Measurements from ENCODE around the gene NKAIN2. TPM values are rescaled to one million over a fixed set of nuclear protein-coding genes. Genes with fewer than 3 reads are reported as not detected.

NKAIN2 gene
- total RNA-seq, 4 donors from 2014 or later = 0.19 TPM; not detected in 3

DNA sequence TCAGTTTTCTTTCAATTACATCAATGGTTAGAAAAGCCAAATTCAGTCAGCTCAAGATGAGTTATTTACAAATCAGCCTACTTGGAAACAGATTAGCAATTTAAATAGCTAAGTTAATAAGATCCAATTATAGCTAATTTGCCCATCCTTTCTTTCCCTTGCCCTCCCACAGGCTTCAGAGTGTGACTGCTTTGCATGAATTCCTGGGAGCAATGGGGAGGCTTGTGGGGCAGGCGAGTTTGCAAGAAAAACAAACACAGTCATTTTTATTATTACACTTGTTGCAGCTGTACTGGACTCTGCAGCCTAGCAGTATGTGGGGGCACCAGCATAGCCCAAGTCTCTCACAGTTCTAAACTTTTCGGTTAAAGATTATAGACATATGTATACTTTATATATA, 219.0 kb downstream of the NKAIN2 start:
- no peaks in the 10 kb centered on the region for H3K4me1 ChIP-seq
- 50 to 71% methylated on average over 2 of the region's 2 CpGs for WGBS, 2 donors
- intact Hi-C loops (cut with DNase I) = no loop called here
- H3K27ac ChIP-seq = no peak overlapping the region
- no peaks in the 10 kb centered on the region for H3K9me3 ChIP-seq
- no peaks in the 10 kb centered on the region for H3K27me3 ChIP-seq
- no peak overlapping the region for H3K4me3 ChIP-seq
- no peak for TF ChIP-seq POLR2A (IDR thresholded peaks at IDR 0.05)
- TF ChIP-seq, protein P1, sequence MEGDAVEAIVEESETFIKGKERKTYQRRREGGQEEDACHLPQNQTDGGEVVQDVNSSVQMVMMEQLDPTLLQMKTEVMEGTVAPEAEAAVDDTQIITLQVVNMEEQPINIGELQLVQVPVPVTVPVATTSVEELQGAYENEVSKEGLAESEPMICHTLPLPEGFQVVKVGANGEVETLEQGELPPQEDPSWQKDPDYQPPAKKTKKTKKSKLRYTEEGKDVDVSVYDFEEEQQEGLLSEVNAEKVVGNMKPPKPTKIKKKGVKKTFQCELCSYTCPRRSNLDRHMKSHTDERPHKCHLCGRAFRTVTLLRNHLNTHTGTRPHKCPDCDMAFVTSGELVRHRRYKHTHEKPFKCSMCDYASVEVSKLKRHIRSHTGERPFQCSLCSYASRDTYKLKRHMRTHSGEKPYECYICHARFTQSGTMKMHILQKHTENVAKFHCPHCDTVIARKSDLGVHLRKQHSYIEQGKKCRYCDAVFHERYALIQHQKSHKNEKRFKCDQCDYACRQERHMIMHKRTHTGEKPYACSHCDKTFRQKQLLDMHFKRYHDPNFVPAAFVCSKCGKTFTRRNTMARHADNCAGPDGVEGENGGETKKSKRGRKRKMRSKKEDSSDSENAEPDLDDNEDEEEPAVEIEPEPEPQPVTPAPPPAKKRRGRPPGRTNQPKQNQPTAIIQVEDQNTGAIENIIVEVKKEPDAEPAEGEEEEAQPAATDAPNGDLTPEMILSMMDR (IDR thresholded peaks at IDR 0.05) = no peak
- no peak for DNase-seq
- H3K36me3 ChIP-seq = no peaks in the 10 kb centered on the region

DNA sequence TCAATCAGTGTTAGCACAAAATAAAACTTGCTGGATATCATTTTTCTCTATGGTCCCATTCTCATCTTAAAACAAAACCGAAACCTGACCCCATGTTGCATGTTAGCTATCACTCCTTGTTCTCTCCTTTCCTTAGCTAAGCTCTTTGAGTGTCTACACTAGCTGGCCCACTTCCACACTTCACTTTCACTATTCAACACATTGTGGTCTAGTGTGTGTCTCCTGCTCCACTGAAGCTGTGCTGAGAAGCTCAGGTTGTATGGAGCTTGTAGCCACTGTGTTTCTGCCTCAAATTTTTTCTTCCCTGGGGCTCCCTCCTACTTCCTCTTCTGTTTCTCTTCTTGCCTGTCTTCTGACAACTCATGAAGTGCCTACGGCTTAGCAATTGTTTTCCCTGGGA, 223.0 kb downstream of the NKAIN2 start:
- no peak for DNase-seq
- Histone ChIP-seq H3K9me3 (no peaks in the 10 kb centered on the region), H3K27me3 (no peaks in the 10 kb centered on the region), H3K4me3 (no peak overlapping the region), H3K36me3 (no peaks in the 10 kb centered on the region), H3K27ac (no peak overlapping the region), H3K4me1 (no peaks in the 10 kb centered on the region)
- TF ChIP-seq, protein P1 (IDR thresholded peaks at IDR 0.05) = no peak
- TF ChIP-seq POLR2A (IDR thresholded peaks at IDR 0.05) = no peak
- 71 to 81% methylated on average over 2 of the region's 2 CpGs for WGBS, 2 donors
- intact Hi-C loops (cut with DNase I) = no loop called here

DNA sequence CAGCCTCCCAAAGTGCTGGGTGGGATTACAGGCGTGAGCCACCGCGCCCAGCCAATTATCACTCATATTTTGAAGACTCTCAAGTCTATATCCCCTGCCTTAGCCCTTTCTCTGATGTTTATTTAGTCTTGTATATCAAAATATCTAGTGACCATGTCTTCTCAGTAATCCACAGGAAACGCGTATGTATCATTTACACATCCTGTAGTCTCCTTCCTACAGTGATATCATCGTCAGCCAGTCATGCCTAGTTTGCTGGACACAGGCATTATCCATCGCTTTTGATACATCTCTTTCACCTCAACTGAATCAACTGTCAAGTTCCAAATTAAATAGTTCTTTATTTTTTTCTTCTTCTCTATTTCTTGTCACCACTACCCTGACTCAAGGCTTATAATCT, 223.7 kb downstream of the NKAIN2 start:
- intact Hi-C loops (cut with DNase I) = no loop called here
- H3K4me1 ChIP-seq = no peaks in the 10 kb centered on the region
- no peaks in the 10 kb centered on the region for H3K9me3 ChIP-seq
- 84 to 91% methylated on average over 7 of the region's 7 CpGs for WGBS, 2 donors
- DNase-seq = no peak
- H3K4me3 ChIP-seq = no peak overlapping the region
- H3K36me3 ChIP-seq = no peaks in the 10 kb centered on the region
- H3K27ac ChIP-seq = no peak overlapping the region
- TF ChIP-seq POLR2A (IDR thresholded peaks at IDR 0.05) = no peak
- TF ChIP-seq, protein P1 (IDR thresholded peaks at IDR 0.05) = no peak
- no peaks in the 10 kb centered on the region for H3K27me3 ChIP-seq

DNA sequence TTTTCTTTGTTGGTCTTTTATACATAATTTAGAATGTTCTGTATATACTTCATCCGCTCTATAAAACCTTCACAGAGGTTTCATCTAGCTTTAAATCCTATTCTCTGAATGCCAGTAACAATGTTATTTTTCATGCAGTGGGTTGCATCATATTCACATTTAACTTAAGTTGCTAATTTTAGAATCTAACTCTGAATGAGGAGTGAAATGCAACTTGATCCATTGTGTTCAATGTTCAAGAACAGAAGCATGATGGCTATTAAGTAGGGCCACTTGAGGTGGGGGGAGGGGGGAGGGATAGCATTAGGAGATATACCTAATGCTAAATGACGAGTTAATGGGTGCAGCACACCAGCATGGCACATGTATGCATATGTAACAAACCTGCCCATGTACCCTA, 224.5 kb downstream of the NKAIN2 start:
- no peak for TF ChIP-seq POLR2A (IDR thresholded peaks at IDR 0.05)
- TF ChIP-seq, protein P1 (IDR thresholded peaks at IDR 0.05) = no peak
- no peak for DNase-seq
- intact Hi-C loops (cut with DNase I) = no loop called here
- no peaks in the 10 kb centered on the region for H3K9me3 ChIP-seq
- whole genome bisulfite sequencing, 2 donors = 79 to 88% methylated on average over 2 of the region's 2 CpGs
- H3K4me1 ChIP-seq = no peaks in the 10 kb centered on the region
- no peak overlapping the region for H3K27ac ChIP-seq
- H3K36me3 ChIP-seq = no peaks in the 10 kb centered on the region
- H3K27me3 ChIP-seq = no peaks in the 10 kb centered on the region
- no peak overlapping the region for H3K4me3 ChIP-seq

DNA sequence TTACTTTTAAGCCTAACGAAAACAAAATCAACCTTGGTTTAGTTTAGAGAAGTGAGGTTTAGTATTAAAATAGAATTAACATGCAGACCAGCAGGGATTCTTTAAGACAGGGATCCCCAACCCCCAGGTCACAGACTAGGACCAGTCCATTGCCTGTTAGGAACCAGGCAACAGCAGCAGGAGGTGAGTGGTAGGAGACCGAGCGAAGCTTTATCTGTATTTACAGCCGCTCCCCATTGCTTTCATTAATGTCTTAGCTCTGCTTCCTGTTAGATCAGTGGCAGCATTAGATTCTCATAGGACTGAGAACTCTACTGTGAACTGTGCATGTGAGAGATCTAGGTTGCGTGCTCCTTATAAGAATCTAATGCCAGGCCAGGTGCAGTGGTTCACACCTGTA, 225.9 kb downstream of the NKAIN2 start:
- WGBS, 2 donors = 82 to 85% methylated on average over 5 of the region's 5 CpGs
- Histone ChIP-seq H3K36me3 (no peaks in the 10 kb centered on the region), H3K27me3 (no peaks in the 10 kb centered on the region), H3K4me1 (no peaks in the 10 kb centered on the region), H3K9me3 (no peaks in the 10 kb centered on the region), H3K27ac (no peak overlapping the region), H3K4me3 (no peak overlapping the region)
- TF ChIP-seq, protein P1 (IDR thresholded peaks at IDR 0.05) = no peak
- TF ChIP-seq POLR2A (IDR thresholded peaks at IDR 0.05) = no peak
- intact Hi-C loops (cut with DNase I) = no loop called here
- no peak for DNase-seq
